Measurements from ENCODE around the gene NECAB3.

- TF ChIP-seq EZH2 (IDR thresholded peaks at IDR 0.05; ENCODE audit: low read length, unreplicated experiment): no peak
- TF ChIP-seq, protein P1, sequence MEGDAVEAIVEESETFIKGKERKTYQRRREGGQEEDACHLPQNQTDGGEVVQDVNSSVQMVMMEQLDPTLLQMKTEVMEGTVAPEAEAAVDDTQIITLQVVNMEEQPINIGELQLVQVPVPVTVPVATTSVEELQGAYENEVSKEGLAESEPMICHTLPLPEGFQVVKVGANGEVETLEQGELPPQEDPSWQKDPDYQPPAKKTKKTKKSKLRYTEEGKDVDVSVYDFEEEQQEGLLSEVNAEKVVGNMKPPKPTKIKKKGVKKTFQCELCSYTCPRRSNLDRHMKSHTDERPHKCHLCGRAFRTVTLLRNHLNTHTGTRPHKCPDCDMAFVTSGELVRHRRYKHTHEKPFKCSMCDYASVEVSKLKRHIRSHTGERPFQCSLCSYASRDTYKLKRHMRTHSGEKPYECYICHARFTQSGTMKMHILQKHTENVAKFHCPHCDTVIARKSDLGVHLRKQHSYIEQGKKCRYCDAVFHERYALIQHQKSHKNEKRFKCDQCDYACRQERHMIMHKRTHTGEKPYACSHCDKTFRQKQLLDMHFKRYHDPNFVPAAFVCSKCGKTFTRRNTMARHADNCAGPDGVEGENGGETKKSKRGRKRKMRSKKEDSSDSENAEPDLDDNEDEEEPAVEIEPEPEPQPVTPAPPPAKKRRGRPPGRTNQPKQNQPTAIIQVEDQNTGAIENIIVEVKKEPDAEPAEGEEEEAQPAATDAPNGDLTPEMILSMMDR (conservative IDR thresholded peaks at IDR 0.05; ENCODE audit: low read depth, low read length): no peak
Observed at GRCh38 chr20:33658929-33659328, 15.3 kb downstream of the NECAB3 start.
